ENCODE measurements around the gene ARFGEF2.
A peak's percentile ranks its signal among the peaks of the same experiment; 100 is the strongest.
"Not testable (repeated sequence)": the region's sequence is repeated elsewhere in the genome, so short reads cannot be mapped to it uniquely, and the experiment has no call there.

The ARFGEF2 gene

DNA sequence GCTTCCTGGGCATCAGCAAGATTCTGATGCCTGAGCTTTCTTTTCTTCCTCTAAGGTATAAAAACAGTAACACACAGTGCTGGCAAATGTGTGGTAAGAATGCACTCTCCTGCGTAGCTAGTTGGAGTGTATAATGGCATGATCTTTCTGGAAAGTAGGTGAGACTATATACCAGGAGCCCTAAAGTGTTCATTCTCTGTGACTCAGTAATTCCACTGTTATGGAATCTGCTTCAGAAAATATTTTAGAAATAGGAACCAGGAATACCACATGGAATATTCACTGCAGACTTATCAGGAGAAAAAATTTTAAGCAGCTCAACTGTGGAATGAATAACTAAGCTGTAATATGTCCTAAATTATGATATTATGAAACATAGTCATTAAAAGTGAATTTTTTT is 107.7 kb downstream of the ARFGEF2 start:
- intact Hi-C loops (cut with DNase I) = no loop called here
- DNase-seq = no peak

DNA sequence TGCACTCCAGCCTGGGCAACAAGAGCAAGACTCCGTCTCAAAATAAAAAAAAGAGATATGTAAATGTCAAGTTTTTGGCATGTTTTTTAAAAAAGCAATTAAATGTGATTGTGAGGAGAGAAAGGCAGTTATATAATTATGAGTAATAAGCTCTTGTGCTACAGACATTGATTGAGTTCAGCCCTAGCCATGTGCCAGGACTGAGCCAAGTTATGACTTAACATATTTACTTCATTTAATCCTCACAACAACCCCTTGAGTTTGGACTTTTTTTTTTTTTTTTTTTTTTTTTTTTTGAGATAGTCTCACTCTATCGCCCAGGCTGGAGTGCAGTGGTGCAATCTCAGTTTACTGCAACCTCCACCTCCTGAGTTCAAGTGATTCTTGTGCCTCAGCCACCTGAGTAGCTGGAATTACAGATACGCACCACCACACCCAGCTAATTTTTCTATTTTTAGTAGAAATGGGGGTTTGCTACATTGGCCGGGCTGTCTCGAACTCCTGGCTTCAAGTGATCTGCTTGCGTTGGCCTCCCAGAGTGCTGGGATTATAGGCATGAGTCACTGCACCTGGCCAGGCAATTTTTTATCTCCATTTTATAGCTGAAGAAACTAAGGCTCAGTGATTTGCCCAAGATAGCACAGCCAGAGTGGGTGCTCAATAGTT is 109.6 kb downstream of the ARFGEF2 start:
- intact Hi-C loops (cut with DNase I) = no loop called here
- peak in 9 of 42 donors; percentile 17 to 55 (median 28) for DNase-seq

GRCh38 chr20:49032455-49032854 is 110.9 kb downstream of the ARFGEF2 start:
- peak in 1 of 42 donors; percentile 2 for DNase-seq
- intact Hi-C loops (cut with DNase I) = no loop called here

GRCh38 chr20:49034070-49034732 is 112.7 kb downstream of the ARFGEF2 start:
- intact Hi-C loops (cut with DNase I) = no loop called here
- DNase-seq = peak in 8 of 42 donors; percentile 19 to 66 (median 28)

DNA sequence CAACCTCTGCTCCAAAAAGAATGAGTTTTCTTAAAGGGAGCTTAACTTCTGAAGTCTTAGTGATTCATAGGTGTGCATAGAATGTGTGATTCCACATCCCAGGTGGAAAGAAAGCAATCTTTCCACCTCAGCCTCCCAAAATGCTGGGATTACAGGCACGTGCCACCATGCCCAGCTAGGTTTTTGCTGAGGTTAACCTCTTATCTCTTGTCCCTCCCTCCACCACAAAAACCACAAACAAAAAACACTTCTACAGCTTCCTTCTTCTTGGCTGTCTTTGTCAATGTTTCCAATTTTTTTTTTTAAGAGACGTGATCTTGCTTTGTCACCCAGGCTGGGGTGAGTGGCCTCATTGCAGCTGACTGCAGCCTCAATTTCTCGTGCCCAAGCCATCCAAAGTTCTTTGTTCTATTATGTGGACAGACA is 116.5 kb downstream of the ARFGEF2 start:
- intact Hi-C loops (cut with DNase I) = no loop called here
- peak in 1 of 42 donors; percentile 20 for DNase-seq

DNA sequence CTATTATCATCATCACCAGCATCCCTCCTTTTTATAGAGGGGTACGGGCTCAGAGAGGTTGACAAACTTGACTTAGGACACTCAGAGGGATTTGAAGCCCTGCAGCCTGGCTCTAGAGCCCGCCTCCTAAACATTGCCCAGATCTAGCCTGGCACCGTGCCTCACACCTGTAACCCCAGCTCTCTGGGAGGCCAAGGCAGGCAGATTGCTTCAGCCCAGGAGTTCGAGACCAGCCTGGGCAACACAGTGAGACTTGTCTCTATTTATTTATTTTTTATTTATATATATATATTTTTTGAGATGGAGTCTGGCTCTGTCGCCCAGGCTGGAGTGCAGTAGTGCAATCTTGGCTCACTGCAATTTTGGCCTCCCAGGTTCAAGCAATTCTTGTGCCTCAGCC is 118.3 kb downstream of the ARFGEF2 start:
- intact Hi-C loops (cut with DNase I) = no loop called here
- no peak for DNase-seq

DNA sequence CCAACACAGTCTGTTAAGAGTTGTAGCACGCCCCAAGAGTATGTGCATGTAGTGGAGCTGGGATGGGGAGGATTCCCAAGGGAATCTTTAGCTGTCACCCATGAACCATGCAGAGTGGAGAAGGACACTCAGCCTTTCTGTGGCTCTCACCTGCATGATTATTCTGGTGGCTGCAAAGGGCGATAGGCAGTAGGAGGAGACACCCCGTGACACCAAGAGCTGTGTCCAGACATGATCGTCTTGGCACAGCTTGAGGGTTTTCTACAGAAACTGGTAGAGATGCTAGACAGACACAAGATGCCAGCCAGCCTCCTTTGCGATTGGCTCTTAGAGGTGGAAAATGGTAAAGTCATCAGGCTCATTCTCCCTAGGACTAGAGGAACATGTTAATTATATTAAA is 121.5 kb downstream of the ARFGEF2 start:
- no peak for DNase-seq
- intact Hi-C loops (cut with DNase I) = no loop called here

- intact Hi-C loops (cut with DNase I) = no loop called here
- peak in 35 of 42 donors; percentile 11 to 61 (median 35) for DNase-seq
Measured at GRCh38 chr20:49045440-49046086, 124.1 kb downstream of the ARFGEF2 start.

DNA sequence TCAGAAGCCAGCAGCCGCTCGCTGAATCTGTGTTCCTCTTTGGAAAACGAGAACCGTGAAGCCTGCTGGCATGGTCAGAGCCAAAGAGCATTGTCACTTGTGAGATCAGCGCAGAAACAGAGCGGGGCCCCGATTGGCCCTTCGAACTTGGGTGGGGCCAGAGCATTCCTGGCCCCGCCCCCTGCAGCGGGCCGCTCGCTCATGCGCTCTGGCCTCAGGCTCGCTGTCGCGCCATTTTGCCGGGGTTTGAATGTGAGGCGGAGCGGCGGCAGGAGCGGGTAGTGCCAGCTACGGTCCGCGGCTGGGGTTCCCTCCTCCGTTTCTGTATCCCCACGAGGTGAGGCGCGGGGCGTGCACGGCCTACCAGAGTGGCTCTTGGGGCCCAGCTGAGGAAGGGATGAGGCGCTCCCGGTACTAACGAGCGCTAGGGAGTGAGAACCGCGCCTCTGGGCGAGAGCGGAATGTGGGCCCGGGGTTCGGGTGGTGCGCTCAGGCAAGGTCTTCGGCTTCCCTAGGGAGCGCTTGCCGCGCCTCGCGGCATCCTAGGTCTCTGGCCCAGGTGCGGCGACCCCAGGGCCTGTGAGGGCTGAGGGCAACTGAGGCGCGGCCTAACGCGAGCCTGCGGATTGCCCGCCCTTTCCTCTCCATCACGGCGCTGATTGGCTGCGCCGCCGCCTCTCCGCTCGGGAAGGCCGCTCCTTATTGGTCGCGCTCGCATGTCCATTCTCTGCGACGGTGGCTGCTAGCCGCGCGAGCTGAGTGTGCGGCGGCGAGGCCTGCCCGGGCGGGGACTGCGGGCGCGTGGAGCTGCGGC is 124.8 kb downstream of the ARFGEF2 start, which contains the start of gene CSE1L:
CSE1L (plus strand) TSS at position 226 of the 814 bp plus-strand sequence. CDS start 12,152 bp downstream, outside the sequence.
- DNase-seq = peak; percentile 94 to 99 (median 98)
- intact Hi-C loops (cut with DNase I) = no loop called here

GRCh38 chr20:49052334-49052733 is 130.8 kb downstream of the ARFGEF2 start:
- peak in 2 of 42 donors; percentile 12 to 32 for DNase-seq
- intact Hi-C loops (cut with DNase I) = no loop called here

DNA sequence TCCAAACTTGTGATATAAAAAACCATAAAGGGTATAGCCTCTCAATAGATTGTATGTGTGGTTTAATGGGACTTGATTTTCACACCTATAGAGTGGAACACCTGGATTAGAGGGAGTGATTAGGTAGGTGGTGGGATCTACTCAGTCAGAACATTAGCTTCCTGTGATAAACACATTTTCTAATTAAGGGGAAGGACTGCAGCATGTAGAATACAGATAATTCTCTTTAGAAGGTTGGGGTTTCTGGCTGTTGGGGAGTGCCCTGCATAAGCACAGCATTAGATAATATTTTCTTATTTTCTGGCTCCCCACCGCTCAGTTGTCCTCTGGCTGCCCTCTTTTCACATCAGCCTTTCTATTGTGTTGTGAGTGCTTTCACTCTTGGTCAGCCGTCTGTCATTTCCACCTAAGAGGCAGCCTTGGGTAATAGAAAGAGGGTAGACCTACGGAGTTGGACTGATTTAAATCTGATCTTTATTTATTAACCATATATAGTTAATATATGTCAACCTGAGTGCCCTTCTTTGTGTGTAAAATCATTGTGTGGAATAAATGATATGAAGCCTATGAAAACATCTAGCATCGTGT is 132.6 kb downstream of the ARFGEF2 start:
- intact Hi-C loops (cut with DNase I) = no loop called here
- DNase-seq = no peak

DNA sequence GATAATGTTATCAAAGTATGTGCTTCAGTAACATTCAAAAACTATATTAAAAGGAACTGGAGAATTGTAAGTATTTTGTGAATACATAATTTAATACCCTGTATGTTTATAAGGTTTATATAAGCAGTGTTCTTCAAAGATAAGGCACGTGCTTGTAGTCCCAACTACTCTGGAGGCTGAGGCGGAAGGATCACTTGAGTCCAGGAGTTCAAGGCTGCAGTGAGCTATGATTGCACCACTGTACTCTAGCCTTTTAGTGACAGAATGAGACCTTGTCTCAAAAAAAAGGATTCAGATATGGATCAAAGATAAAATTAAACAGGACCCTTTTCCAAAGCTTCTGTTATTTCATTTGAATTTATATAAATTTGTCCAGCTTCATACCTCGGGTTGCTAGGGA is 141.8 kb downstream of the ARFGEF2 start:
- intact Hi-C loops (cut with DNase I) = no loop called here
- no peak for DNase-seq

DNA sequence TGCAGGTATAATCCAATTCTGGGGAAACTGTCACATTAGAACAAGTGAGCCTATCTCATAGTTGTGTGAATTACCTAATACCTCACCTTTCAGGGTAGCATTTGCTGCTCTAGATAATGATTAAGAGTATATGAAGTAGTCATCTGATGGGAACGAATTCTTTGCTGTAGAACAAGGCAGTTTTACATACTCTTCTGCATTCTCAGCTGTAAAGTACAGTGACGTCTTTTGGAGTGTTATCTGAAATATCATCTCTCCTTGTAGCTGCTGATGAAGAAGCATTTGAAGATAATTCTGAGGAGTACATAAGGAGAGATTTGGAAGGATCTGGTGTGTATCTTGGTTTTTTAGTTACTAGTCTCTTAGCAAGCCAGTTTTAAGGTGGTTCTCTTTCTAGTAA is 153.0 kb downstream of the ARFGEF2 start:
- intact Hi-C loops (cut with DNase I) = no loop called here
- DNase-seq = no peak

- intact Hi-C loops (cut with DNase I) = no loop called here
- no peak for DNase-seq
Measured at GRCh38 chr20:49078310-49078709, 156.8 kb downstream of the ARFGEF2 start.

DNA sequence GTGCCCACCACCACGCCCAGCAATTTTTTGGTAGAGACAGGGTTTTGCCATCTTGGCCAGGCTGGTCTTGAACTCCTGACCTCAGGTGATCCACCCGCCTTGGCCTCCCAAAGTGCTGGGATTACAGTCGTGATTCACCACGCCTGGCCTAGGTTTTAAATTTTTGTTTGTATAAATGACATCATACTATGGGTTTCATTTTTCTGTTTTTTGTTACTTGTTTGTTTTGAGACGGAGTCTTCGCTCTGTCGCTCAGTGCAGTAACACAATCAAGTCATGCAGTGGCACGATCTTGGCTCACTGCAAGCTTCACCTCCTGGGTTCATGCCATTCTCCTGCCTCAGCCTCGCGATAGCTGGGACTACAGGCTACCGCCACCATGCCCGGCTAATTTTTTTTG is 160.8 kb downstream of the ARFGEF2 start:
- intact Hi-C loops (cut with DNase I); DNase-seq: not testable (repeated sequence)
